Gastrocnemius medialis (tissue), 4 donors: ENCODE data around the gene TNRC6B.

Source experiments
- POLR2A ChIP-seq, 2 donors: fragments of 450-650 bp; IDR thresholded peaks; one replicate each; pipeline ENCODE4 v1.6.1; 2017; ENCODE audit warnings: antibody characterized with exemption in 2 of 2, mild to moderate bottlenecking in 2 of 2, moderate library complexity in 2 of 2
- TF ChIP-seq, protein P1 (sequence below), 5 experiments: fragments of 450-650 bp in 3 of 5; fragments of 200-600 bp in 2 of 5; sonication (generic) in 2 of 5; IDR thresholded peaks in 4 of 5; conservative IDR thresholded peaks in 1 of 5; 1 replicate in 4 of 5; 2 replicates in 1 of 5; pipeline ENCODE4 v1.5.1; 2016 to 2019; ENCODE audit warnings: antibody characterized with exemption in 5 of 5, mild to moderate bottlenecking in 3 of 5, moderate library complexity in 3 of 5

GRCh38 chr22:40322818-40323447, 145.2 kb downstream of the TNRC6B start:
- TF ChIP-seq, protein P1, sequence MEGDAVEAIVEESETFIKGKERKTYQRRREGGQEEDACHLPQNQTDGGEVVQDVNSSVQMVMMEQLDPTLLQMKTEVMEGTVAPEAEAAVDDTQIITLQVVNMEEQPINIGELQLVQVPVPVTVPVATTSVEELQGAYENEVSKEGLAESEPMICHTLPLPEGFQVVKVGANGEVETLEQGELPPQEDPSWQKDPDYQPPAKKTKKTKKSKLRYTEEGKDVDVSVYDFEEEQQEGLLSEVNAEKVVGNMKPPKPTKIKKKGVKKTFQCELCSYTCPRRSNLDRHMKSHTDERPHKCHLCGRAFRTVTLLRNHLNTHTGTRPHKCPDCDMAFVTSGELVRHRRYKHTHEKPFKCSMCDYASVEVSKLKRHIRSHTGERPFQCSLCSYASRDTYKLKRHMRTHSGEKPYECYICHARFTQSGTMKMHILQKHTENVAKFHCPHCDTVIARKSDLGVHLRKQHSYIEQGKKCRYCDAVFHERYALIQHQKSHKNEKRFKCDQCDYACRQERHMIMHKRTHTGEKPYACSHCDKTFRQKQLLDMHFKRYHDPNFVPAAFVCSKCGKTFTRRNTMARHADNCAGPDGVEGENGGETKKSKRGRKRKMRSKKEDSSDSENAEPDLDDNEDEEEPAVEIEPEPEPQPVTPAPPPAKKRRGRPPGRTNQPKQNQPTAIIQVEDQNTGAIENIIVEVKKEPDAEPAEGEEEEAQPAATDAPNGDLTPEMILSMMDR (IDR thresholded peaks at IDR 0.05 in 4 of 5, conservative IDR thresholded peaks at IDR 0.05 in 1 of 5) = no peak
- no peak for TF ChIP-seq POLR2A (IDR thresholded peaks at IDR 0.05)
